Measurements from ENCODE around the gene LTO1.

The LTO1 gene

DNA sequence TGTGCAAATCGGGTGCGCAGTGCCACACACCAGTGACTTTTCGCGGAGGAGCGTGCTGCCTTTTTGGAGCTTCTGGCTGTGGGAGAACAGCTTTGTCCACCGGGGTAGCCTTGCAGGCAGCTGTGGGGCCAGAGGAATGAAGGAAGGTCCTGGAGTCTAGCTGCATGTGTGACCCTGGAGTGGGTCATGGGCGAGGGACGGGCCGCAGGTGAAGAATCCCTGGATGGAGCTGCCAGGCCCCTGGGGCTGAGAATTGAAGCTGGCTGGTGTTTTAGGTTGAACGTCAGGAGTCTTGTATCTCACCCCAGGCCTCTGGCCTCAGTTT is 25.6 kb downstream of the LTO1 start:
- no peak overlapping the region for H3K4me3 ChIP-seq (ENCODE audit: low read depth, low read length)
- no peak for DNase-seq (ENCODE audit: low read depth)
- TF ChIP-seq, protein P1, sequence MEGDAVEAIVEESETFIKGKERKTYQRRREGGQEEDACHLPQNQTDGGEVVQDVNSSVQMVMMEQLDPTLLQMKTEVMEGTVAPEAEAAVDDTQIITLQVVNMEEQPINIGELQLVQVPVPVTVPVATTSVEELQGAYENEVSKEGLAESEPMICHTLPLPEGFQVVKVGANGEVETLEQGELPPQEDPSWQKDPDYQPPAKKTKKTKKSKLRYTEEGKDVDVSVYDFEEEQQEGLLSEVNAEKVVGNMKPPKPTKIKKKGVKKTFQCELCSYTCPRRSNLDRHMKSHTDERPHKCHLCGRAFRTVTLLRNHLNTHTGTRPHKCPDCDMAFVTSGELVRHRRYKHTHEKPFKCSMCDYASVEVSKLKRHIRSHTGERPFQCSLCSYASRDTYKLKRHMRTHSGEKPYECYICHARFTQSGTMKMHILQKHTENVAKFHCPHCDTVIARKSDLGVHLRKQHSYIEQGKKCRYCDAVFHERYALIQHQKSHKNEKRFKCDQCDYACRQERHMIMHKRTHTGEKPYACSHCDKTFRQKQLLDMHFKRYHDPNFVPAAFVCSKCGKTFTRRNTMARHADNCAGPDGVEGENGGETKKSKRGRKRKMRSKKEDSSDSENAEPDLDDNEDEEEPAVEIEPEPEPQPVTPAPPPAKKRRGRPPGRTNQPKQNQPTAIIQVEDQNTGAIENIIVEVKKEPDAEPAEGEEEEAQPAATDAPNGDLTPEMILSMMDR (conservative IDR thresholded peaks at IDR 0.05; ENCODE audit: low read depth, low read length) = no peak

DNA sequence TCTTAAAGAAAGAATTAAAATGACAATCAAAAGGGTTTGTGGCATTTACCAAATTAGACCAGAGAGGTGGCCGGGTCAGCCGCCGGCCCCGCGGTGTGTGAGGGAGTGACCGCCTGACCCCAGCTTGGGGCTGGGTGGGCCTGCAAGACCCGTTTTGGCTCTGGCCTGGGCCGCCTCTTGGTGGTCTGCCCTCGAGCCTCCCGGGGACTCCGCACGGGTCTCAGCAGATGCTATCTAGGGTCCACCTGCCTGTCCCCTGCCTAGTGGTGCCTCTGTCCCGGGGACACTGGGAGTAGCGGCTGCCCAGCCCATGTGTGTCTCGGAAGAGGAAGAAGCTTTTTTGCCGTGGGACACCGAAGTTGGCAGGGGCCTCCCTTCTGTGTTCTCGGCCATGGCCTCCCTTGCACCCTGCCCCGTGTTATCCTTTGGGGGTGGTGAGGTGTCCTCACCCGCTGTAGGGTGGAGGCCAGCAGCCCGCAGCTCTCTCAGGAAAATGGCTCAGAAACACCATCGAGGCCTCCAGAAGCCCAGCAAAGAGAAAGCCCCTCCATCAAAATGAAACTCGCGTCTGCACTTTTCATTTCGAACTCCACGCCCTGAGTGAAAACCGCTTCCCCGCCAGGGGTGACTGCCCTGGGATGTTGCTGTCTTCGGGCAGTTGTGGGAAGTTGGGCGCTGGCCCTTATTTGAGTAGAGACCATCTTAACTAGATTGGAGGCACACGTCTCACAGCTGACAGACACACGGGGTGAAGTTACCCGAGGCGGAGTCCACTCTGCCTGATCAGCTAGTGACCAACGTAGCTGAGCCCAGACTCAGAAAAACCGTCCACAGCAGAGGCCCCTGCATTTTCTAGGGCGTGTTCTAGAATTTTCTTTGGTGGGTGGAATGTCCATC is 26.2 kb downstream of the LTO1 start:
- no peak for DNase-seq (ENCODE audit: low read depth)

DNA sequence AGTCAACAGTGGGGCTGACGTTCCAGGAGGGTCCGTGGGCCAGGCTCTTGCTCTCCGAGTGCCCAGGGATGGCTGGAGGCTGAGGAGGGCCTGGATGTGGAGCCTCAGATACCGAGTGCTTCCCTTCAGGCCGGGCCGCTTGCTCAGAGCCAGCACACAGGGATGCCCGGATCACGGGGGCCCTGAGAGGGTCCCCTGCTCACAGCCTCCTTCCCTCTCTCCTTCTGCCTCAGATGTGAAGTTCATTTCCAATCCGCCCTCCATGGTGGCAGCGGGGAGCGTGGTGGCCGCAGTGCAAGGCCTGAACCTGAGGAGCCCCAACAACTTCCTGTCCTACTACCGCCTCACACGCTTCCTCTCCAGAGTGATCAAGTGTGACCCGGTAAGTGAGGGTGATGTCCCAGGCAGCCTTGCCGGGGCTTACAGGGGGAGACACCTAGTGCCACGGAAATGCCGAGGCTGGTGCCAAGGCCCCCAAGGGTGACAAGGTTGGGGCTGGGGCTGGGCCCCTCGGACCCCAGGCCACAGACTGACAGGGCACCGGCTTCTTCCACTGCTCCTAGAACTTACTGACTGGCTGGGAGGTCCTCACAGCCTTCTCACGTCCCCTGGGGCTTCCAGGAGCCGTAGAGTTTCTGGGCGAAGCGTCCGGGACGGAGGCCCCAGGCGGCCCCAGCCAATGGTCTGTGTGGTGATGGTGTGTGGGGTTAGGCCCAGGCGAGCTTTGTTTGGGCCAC is 27.2 kb downstream of the LTO1 start:
- no peak for DNase-seq (ENCODE audit: low read depth)
- TF ChIP-seq, protein P1 (conservative IDR thresholded peaks at IDR 0.05; ENCODE audit: low read depth, low read length) = no peak
- no peak overlapping the region for H3K4me3 ChIP-seq (ENCODE audit: low read depth, low read length)

More for the DNA sequence above, 26.2 kb downstream of the LTO1 start:
- TF ChIP-seq, protein P1 (conservative IDR thresholded peaks at IDR 0.05; ENCODE audit: low read depth, low read length) = no peak
- H3K4me3 ChIP-seq (ENCODE audit: low read depth, low read length) = no peak overlapping the region

DNA sequence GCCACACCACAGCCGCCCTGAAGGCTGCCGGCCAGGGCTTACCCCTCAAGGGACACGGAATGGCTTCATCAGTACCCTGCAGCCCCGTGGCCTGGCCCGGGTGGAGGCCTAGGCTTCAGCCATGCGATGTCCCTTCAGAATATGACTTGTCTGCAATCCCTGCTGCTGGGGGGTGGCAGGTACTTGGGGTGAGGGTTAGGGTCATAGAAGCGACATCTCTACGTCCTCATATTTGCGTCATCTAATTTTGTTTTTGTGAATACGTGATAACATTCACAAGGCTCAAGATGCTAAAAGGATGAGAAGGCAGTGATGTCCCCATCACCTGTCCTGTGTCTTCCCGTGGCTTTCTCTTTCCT is 27.8 kb downstream of the LTO1 start:
- H3K4me3 ChIP-seq (ENCODE audit: low read depth, low read length) = no peak overlapping the region
- DNase-seq (ENCODE audit: low read depth) = no peak
- TF ChIP-seq, protein P1 (conservative IDR thresholded peaks at IDR 0.05; ENCODE audit: low read depth, low read length) = no peak

DNA sequence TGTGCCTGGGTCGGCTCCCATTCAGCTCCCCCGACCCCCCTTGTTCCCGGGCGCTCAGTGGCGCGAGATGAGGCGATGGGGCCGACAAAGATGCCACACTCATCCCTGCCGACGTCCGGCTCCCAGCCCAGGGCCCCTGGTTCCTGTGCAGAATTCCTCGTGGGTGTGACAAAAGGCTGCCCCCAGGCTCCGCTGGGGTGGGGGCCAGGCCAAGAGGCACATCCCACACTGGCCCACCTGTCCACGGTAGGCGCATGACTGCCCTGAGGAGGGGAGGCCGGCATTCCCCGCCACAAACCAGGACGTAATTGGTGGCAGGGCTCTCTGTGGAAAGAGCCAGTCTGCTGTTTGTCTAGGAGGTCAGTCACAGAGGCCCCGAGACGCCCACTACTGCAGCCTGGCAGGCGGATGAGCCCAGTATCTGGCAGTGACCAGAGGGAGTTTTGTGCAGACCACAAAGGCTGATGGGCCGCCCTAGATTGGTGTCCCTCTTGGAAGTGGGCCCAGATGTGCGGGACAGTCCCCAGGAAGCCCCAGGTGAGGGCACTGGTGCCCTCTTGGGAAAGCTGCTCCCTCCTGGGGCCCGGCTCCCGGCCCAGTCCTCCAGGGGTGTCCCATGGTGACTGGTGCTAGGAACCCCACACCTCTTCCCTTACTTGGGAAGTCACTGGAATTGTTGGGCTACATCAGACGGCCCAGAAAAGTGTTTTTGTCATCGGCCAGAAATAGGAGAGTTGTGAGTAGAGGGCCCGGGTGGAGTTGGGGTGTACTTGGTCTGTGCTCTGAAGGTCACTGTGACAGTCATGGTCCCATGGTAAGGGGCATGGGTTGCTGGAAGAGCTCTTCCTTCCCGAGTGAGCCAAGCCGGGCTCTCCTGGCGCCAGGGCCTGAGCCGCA is 28.4 kb downstream of the LTO1 start:
- H3K4me3 ChIP-seq (ENCODE audit: low read depth, low read length) = no peak overlapping the region
- TF ChIP-seq, protein P1 (conservative IDR thresholded peaks at IDR 0.05; ENCODE audit: low read depth, low read length) = no peak
- no peak for DNase-seq (ENCODE audit: low read depth)

DNA sequence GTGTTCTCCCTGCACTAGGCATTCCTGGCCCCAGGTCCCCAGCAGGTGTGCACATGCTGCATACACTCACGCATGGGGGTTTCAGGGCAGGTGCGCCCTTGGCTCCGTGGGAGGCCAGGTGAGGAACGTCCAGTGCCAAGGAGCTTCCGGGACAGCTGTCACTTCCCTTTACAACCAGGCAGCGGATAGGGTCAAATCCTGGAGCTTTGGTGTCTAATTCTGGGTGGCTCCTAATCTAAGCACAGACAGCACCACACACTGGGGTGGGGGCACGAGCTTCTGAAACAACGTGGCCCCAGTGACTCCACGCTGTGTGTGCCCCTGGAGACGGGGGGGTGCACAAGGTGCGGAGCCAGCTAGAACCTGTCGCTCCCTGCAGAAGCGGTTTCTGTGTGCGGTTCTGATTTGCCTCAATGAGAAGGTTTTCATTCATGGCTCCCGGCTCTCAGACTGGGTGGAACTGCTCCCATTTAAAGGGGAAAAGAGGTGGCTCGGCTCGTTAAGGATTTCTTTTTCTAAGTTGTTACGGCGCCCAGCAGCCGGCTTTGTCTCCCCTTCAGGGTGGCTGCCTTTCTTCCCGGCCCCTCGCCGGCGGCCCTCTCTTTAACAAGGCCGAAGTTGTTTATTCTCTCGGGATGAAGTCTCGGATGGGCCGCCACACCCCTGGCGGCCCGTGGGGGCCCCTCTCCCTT is 29.2 kb downstream of the LTO1 start:
- H3K4me3 ChIP-seq (ENCODE audit: low read depth, low read length) = no peak overlapping the region
- DNase-seq (ENCODE audit: low read depth) = no peak
- TF ChIP-seq, protein P1 (conservative IDR thresholded peaks at IDR 0.05; ENCODE audit: low read depth, low read length) = no peak
